HepG2 (cell line): ENCODE data around the gene ARMH3. TPM values are rescaled to one million over a fixed set of nuclear protein-coding genes. Genes with fewer than 3 reads are reported as not detected.

ENCODE experiments used
- ATAC-seq: fragments of 200-7000 bp; cut with Tn5 transposase; 3 replicates; pipeline ENCODE4 v1.9.1; 2020; ENCODE audit warnings: mild to moderate bottlenecking, moderate library complexity
- BruUV-seq: library from RNA; stranded (reverse); fragments of 400-500 nt; replicated peaks from 2 replicates; lab custom pipeline; 2021; lab: Mats Ljungman, UMichigan
- CTCF ChIA-PET: fragments of 300-600 bp; formaldehyde crosslinking; extraction: SDS; loops from one replicate; lab custom pipeline; 2021; ENCODE audit warnings: low total read pairs, inconsistent platforms, low intra/inter-chr PET ratio; lab: Yijun Ruan, JAX
- POLR2A ChIA-PET: fragments of 350-600 bp; sonication (Branson Sonifier 250); formaldehyde crosslinking; loops from one replicate; lab custom pipeline; 2020; ENCODE audit warnings: antibody characterized with exemption, inconsistent platforms; lab: Yijun Ruan, JAX
- DNase-seq: peaks from one replicate; pipeline ENCODE4 v3.0.0-alpha.2; 2015; ENCODE audit warnings: low spot score
- FAIRE-seq: peaks from 3 replicates; lab custom pipeline; 2011; peaks lifted over from hg19 to GRCh38; lab: Jason Lieb, UNC
- H2AFZ ChIP-seq: one replicate; pipeline ENCODE4 v1.6.1; 2011; ENCODE audit warnings: low read length, inconsistent platforms
- H3K27ac ChIP-seq: fragments of 300-600 bp; 3 replicates; pipeline ENCODE4 v1.8.0; 2011; ENCODE audit warnings: mixed run types, mild to moderate bottlenecking, mixed read lengths, low read length, inconsistent platforms; ENCODE audit not compliant: insufficient read depth; ENCODE audit errors: extremely low read length
- H3K27me3 ChIP-seq, 2 experiments: fragments of 200-600 bp in 1 of 2; 2 replicates in 1 of 2; 3 replicates in 1 of 2; pipeline versions ENCODE4 v1.6.0 to v1.8.0; 2011; ENCODE audit warnings: low read length in 2 of 2, mild to moderate bottlenecking in 2 of 2, moderate library complexity in 2 of 2, inconsistent platforms in 1 of 2; ENCODE audit not compliant: insufficient read depth in 2 of 2, control insufficient read depth in 1 of 2
- H3K36me3 ChIP-seq, 2 experiments: fragments of 200-600 bp in 1 of 2; replicated peaks in 1 of 2; 2 replicates in 1 of 2; 3 replicates in 1 of 2; pipeline versions ENCODE4 v1.5.1 to v1.8.0; 2011; ENCODE audit warnings: low read length in 2 of 2, inconsistent platforms in 1 of 2; ENCODE audit not compliant: insufficient read depth in 2 of 2, control insufficient read depth in 1 of 2
- H3K4me1 ChIP-seq: 2 replicates; pipeline ENCODE4 v1.5.1; 2012; ENCODE audit warnings: low read length, inconsistent platforms; ENCODE audit not compliant: insufficient read depth
- H3K4me2 ChIP-seq: 2 replicates; pipeline ENCODE4 v1.6.0; 2011; ENCODE audit warnings: low read depth, low read length, inconsistent platforms
- H3K4me3 ChIP-seq, 3 experiments: fragments of 200-600 bp in 1 of 3; sonication (generic), shearing (Covaris generic) in 1 of 3; replicated peaks in 1 of 3; 2 replicates each; pipeline ENCODE4 v1.5.1; 2011 to 2016; ENCODE audit warnings: low read length in 3 of 3, inconsistent platforms in 2 of 3, low read depth in 2 of 3, mild to moderate bottlenecking in 2 of 3, control low read depth in 1 of 3, mixed read lengths in 1 of 3; ENCODE audit not compliant: insufficient read depth in 1 of 3
- H3K79me2 ChIP-seq: one replicate; pipeline ENCODE4 v1.6.1; 2011; ENCODE audit warnings: low read length, inconsistent platforms; ENCODE audit not compliant: insufficient read depth
- H3K9ac ChIP-seq: 2 replicates; pipeline ENCODE4 v1.6.0; 2011; ENCODE audit warnings: mild to moderate bottlenecking, low read depth, low read length, inconsistent platforms; ENCODE audit not compliant: insufficient read depth
- H3K9me3 ChIP-seq: 2 replicates; pipeline ENCODE4 v1.5.1; 2012; ENCODE audit warnings: mild to moderate bottlenecking, low read length
- H4K20me1 ChIP-seq: 2 replicates; pipeline ENCODE4 v1.6.0; 2011; ENCODE audit warnings: inconsistent platforms, mild to moderate bottlenecking, low read length, moderate library complexity; ENCODE audit not compliant: insufficient read depth
- AHR ChIP-seq: IDR thresholded peaks from 2 replicates; pipeline ENCODE4 v1.6.1; 2018; ENCODE audit warnings: missing genetic modification reagents, missing compliant biosample characterization
- ARNT ChIP-seq: fragments of 450-650 bp; IDR thresholded peaks from 2 replicates; pipeline ENCODE4 v1.6.1; 2017
- CBX1 ChIP-seq: IDR thresholded peaks from one replicate; pipeline ENCODE4 v1.6.1; 2016; ENCODE audit warnings: antibody characterized with exemption, low read depth
- FOXA3 ChIP-seq: IDR thresholded peaks from 2 replicates; pipeline ENCODE4 v1.6.1; 2016; ENCODE audit warnings: missing genetic modification reagents, missing compliant biosample characterization
- GABPB1 ChIP-seq: IDR thresholded peaks from 2 replicates; pipeline ENCODE4 v1.6.1; 2016; ENCODE audit warnings: mild to moderate bottlenecking, missing genetic modification reagents, moderate library complexity, missing compliant biosample characterization
- KDM1A ChIP-seq: IDR thresholded peaks from 2 replicates; pipeline ENCODE4 v1.6.1; 2016; ENCODE audit warnings: missing compliant biosample characterization
- KDM5A ChIP-seq: fragments of 200-600 bp; sonication (generic); IDR thresholded peaks from 2 replicates; pipeline ENCODE4 v1.7.0; 2018; ENCODE audit warnings: antibody characterized with exemption, mild to moderate bottlenecking, low read length, borderline replicate concordance
- KLF12 ChIP-seq: sonication (generic); formaldehyde crosslinking; IDR thresholded peaks from 2 replicates; pipeline ENCODE4 v1.4.0; 2020; ENCODE audit warnings: missing genetic modification reagents, borderline replicate concordance
- MEIS2 ChIP-seq: sonication (generic); formaldehyde crosslinking; IDR thresholded peaks from 2 replicates; pipeline ENCODE4 v1.9.0; 2021; ENCODE audit warnings: mild to moderate bottlenecking, missing genetic modification reagents
- MIER2 ChIP-seq: IDR thresholded peaks from 2 replicates; pipeline ENCODE4 v1.6.1; 2016; ENCODE audit warnings: missing biosample characterization, missing genetic modification reagents
- PATZ1 ChIP-seq: sonication (generic); formaldehyde crosslinking; IDR thresholded peaks from 2 replicates; pipeline ENCODE4 v1.4.0; 2020; ENCODE audit warnings: missing genetic modification reagents
- PAWR ChIP-seq: sonication (generic); formaldehyde crosslinking; IDR thresholded peaks from 2 replicates; pipeline ENCODE4 v1.4.0; 2020; ENCODE audit warnings: missing genetic modification reagents, mild to moderate bottlenecking, borderline replicate concordance
- TBL1XR1 ChIP-seq: fragments of 150-350 bp; IDR thresholded peaks from 2 replicates; pipeline ENCODE4 v1.6.1; 2014; ENCODE audit warnings: borderline replicate concordance, low read length; ENCODE audit not compliant: partially characterized antibody
- YY1 ChIP-seq: IDR thresholded peaks from 2 replicates; pipeline ENCODE4 v1.6.1; 2011; ENCODE audit warnings: low read length, low read depth, moderate library complexity, mild to moderate bottlenecking; ENCODE audit not compliant: insufficient read depth, insufficient replicate concordance
- ZBTB33 ChIP-seq: sonication (generic); formaldehyde crosslinking; IDR thresholded peaks from 2 replicates; pipeline ENCODE4 v1.4.0; 2020; ENCODE audit warnings: missing genetic modification reagents
- ZFP37 ChIP-seq: sonication (generic); formaldehyde crosslinking; IDR thresholded peaks from 2 replicates; pipeline ENCODE4 v1.4.0; 2020; ENCODE audit warnings: missing genetic modification reagents, borderline replicate concordance
- ZNF550 ChIP-seq: sonication (generic); formaldehyde crosslinking; IDR thresholded peaks from 2 replicates; pipeline ENCODE4 v1.4.0; 2020; ENCODE audit warnings: mild to moderate bottlenecking, missing genetic modification reagents, borderline replicate concordance
- ZNF576 ChIP-seq: sonication (generic); formaldehyde crosslinking; IDR thresholded peaks from 2 replicates; pipeline ENCODE4 v1.4.0; 2020; ENCODE audit warnings: mild to moderate bottlenecking, missing genetic modification reagents
- ZNF768 ChIP-seq: sonication (generic); formaldehyde crosslinking; IDR thresholded peaks from 2 replicates; pipeline ENCODE4 v1.4.0; 2020; ENCODE audit warnings: missing genetic modification reagents
- ZNF777 ChIP-seq: sonication (generic); formaldehyde crosslinking; IDR thresholded peaks from 2 replicates; pipeline ENCODE4 v1.4.0; 2020; ENCODE audit warnings: missing genetic modification reagents
- ZNF850 ChIP-seq: sonication (generic); formaldehyde crosslinking; conservative IDR thresholded peaks from 2 replicates; pipeline ENCODE4 v1.9.0; 2021; ENCODE audit warnings: mild to moderate bottlenecking, missing genetic modification reagents
- WGBS: methylation state at CpG from one replicate; pipeline ENCODE4 v1.1.6; 2017; ENCODE audit warnings: low lambda C conversion rate; 5-methylcytosine and 5-hydroxymethylcytosine counted together
- in situ Hi-C: cut with HindIII; loops from 2 replicates; pipeline ENCODE4 v1.10.0; 2017; ENCODE audit warnings: low pct_unique_long_range_greater_than_20kb; ENCODE audit not compliant: extremely low pct_ligation_motif_present
- intact Hi-C: fragments of 100-400 bp; cut with micrococcal nuclease; formaldehyde crosslinking; loops from one replicate; pipeline ENCODE4 v1.10.0; 2022; ENCODE audit not compliant: unreplicated experiment
- polyA plus RNA-seq, 8 experiments: library from polyadenylated mRNA; depleted of rRNA in 3 of 8; stranded (reverse) in 7 of 8; unstranded in 1 of 8; fragments of >200 nt; fragmentation: Illumina TruSeq in 4 of 8; extraction: Trizol in 4 of 8; gene quantifications; 2 replicates each; pipeline versions ENCODE4 v1.2.1 to v1.2.3, GENCODE V29; 2011 to 2016; ENCODE audit warnings: low read depth in 4 of 8, missing spikeins in 1 of 8, mixed read lengths in 1 of 8; ENCODE audit not compliant: insufficient read depth in 1 of 8
- total RNA-seq, 5 experiments: library from RNA; depleted of rRNA; stranded (reverse); fragments of >200 nt; fragmentation: Illumina TruSeq; extraction: Trizol; gene quantifications; 2 replicates each; pipeline ENCODE4 v1.2.3, GENCODE V29; 2016; ENCODE audit warnings: low read depth in 1 of 5

ARMH3 gene
- total and polyA plus RNA-seq, 2 of the 13 experiments (the other 11 are each of a cell fraction or from before 2014, with no cell fraction given) = 8.4 to 16.9 TPM

DNA sequence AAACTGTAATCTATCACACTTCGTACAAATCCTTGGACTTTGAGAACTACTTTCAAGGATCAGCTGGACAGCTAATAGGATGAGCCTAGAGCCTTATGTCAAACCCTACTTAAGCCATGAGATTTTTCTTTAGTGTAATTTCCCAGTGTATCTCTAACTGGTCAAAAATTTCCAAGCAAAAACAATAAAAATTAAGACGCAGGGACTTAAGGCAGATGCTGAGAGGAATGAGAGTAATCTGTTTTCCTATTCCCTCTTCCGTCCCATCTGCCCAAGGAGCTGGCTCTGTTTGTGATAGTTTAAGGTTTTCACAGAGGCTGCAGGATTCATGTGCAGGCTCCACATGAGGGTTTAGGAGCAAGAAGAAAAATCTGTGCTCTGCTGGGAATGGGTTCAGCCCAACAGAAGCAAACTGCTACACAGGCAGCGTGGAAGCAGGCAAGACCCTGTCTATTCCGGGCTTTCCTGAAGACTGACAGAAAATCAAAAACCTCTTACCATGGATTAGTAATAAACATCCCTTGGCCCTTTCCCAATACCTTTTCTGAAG, 62.2 kb downstream of the ARMH3 start:
- CTCF ChIA-PET = no interaction called here
- WGBS = 97% methylated on average over 5 of the region's 5 CpGs

GRCh38 chr10:101993221-101993620, 62.8 kb downstream of the ARMH3 start:
- 93% methylated on average over 4 of the region's 4 CpGs for WGBS
- H3K79me2 ChIP-seq = no peaks in the 10 kb centered on the region
- no peak overlapping the region for H3K9ac ChIP-seq
- intact Hi-C loops = no loop called here
- H3K4me3 ChIP-seq = no peak overlapping the region
- peaks cover 14% of the 10 kb centered on the region for H3K4me1 ChIP-seq
- H3K9me3 ChIP-seq = no peaks in the 10 kb centered on the region
- H4K20me1 ChIP-seq = no peaks in the 10 kb centered on the region
- POLR2A ChIA-PET = no interaction called here
- FAIRE-seq (no peak), DNase-seq (no peak), ATAC-seq (no peak)
- no peak overlapping the region for H3K4me2 ChIP-seq
- H2AFZ ChIP-seq = no peak overlapping the region
- in situ Hi-C loops = no loop called here
- peaks cover 16 to 49% of the 10 kb centered on the region in 2 experiments for H3K36me3 ChIP-seq
- BruUV-seq = no TSS peak
- H3K27me3 ChIP-seq = no peaks in the 10 kb centered on the region
- H3K27ac ChIP-seq = no peak overlapping the region
- CTCF ChIA-PET = no interaction called here
- TF ChIP-seq ZNF850 (CRISPR knock-in tag) (no peak), ZBTB33 (CRISPR knock-in tag) (no peak), KDM1A (CRISPR knock-in tag) (no peak), PATZ1 (CRISPR knock-in tag) (no peak), AHR (CRISPR knock-in tag) (no peak), ZFP37 (CRISPR knock-in tag) (no peak), GABPB1 (no peak), CBX1 (no peak), FOXA3 (no peak), ZNF576 (CRISPR knock-in tag) (no peak), KLF12 (CRISPR knock-in tag) (no peak), ZNF777 (no peak), YY1 (no peak)

More for the DNA sequence above, 62.2 kb downstream of the ARMH3 start:
- no peaks in the 10 kb centered on the region for H3K79me2 ChIP-seq
- H3K9ac ChIP-seq = no peak overlapping the region
- peaks cover 16 to 49% of the 10 kb centered on the region in 2 experiments for H3K36me3 ChIP-seq
- peaks cover 14% of the 10 kb centered on the region for H3K4me1 ChIP-seq
- ATAC-seq = no peak
- H3K27ac ChIP-seq = no peak overlapping the region
- H3K4me3 ChIP-seq = no peak overlapping the region
- no peak overlapping the region for H3K4me2 ChIP-seq
- TF ChIP-seq ZNF768 (CRISPR knock-in tag) (no peak), TBL1XR1 (no peak), KDM5A (no peak), ZNF550 (no peak), PAWR (CRISPR knock-in tag) (no peak), MIER2 (CRISPR knock-in tag) (no peak), ARNT (no peak), MEIS2 (CRISPR knock-in tag) (no peak)
- no peaks in the 10 kb centered on the region for H3K9me3 ChIP-seq
- no peaks in the 10 kb centered on the region for H3K27me3 ChIP-seq
- in situ Hi-C loops = no loop called here
- no peaks in the 10 kb centered on the region for H4K20me1 ChIP-seq
- H2AFZ ChIP-seq = no peak overlapping the region
- BruUV-seq = no TSS peak
- intact Hi-C loops = no loop called here
- no peak for DNase-seq
- POLR2A ChIA-PET = no interaction called here
- no peak for FAIRE-seq
